Keratinocyte (primary cell): ENCODE measurements around the gene CITED1. TPM values are rescaled to one million over a fixed set of nuclear protein-coding genes. Genes with fewer than 3 reads are reported as not detected.
A peak's percentile ranks its signal among the peaks of the same experiment; 100 is the strongest.

Experiments used
- DNase-seq: peaks from one replicate; pipeline ENCODE4 v3.0.0-alpha.2; 2011; ENCODE audit warnings: low read depth, missing footprints, low spot score
- FAIRE-seq: peaks from 2 replicates; lab custom pipeline; 2011; peaks lifted over from hg19 to GRCh38; lab: Jason Lieb, UNC
- H2AFZ ChIP-seq: 2 replicates; pipeline ENCODE4 v1.6.0; 2012; ENCODE audit warnings: low read length, control low read depth, inconsistent platforms; ENCODE audit not compliant: control insufficient read depth
- H3K27ac ChIP-seq: 2 replicates; pipeline ENCODE4 v1.5.1; 2011; ENCODE audit warnings: low read length; ENCODE audit not compliant: control insufficient read depth, insufficient read depth
- H3K27me3 ChIP-seq: 3 replicates; pipeline ENCODE4 v1.6.0; 2011; ENCODE audit warnings: low read length; ENCODE audit not compliant: control insufficient read depth, insufficient read depth; ENCODE audit errors: extremely low read depth
- H3K36me3 ChIP-seq, 2 experiments: 2 replicates in 1 of 2; 3 replicates in 1 of 2; pipeline ENCODE4 v1.5.1; 2011; ENCODE audit warnings: low read length in 2 of 2, mild to moderate bottlenecking in 1 of 2; ENCODE audit not compliant: control insufficient read depth in 2 of 2, insufficient read depth in 2 of 2; ENCODE audit errors: extremely low read depth in 1 of 2
- H3K4me1 ChIP-seq: 3 replicates; pipeline ENCODE4 v1.5.1; 2011; ENCODE audit warnings: low read length; ENCODE audit not compliant: control insufficient read depth, insufficient read depth; ENCODE audit errors: extremely low read depth
- H3K4me2 ChIP-seq: 3 replicates; pipeline ENCODE4 v1.6.0; 2011; ENCODE audit warnings: low read depth, low read length; ENCODE audit not compliant: control insufficient read depth, insufficient read depth; ENCODE audit errors: extremely low read depth
- H3K4me3 ChIP-seq, 3 experiments: fragments of 200-600 bp in 1 of 3; sonication (generic) in 1 of 3; 2 replicates in 2 of 3; 3 replicates in 1 of 3; pipeline ENCODE4 v1.5.1; 2011 to 2016; ENCODE audit warnings: low read length in 3 of 3, mild to moderate bottlenecking in 3 of 3, control low read depth in 2 of 3, inconsistent platforms in 1 of 3, low read depth in 1 of 3, mixed read lengths in 1 of 3, mixed run types in 1 of 3, moderate library complexity in 1 of 3; ENCODE audit not compliant: control insufficient read depth in 2 of 3, insufficient read depth in 2 of 3; ENCODE audit errors: extremely low read depth in 1 of 3
- H3K79me2 ChIP-seq: 2 replicates; pipeline ENCODE4 v1.6.0; 2012; ENCODE audit warnings: low read length; ENCODE audit not compliant: control insufficient read depth, insufficient read depth
- H3K9ac ChIP-seq: 3 replicates; pipeline ENCODE4 v1.6.0; 2011; ENCODE audit warnings: low read length; ENCODE audit not compliant: control insufficient read depth, insufficient read depth; ENCODE audit errors: extremely low read depth
- H3K9me1 ChIP-seq: 3 replicates; pipeline ENCODE4 v1.6.0; 2011; ENCODE audit warnings: low read length; ENCODE audit not compliant: control insufficient read depth, insufficient read depth; ENCODE audit errors: extremely low read depth
- H3K9me3 ChIP-seq: 2 replicates; pipeline ENCODE4 v1.5.1; 2012; ENCODE audit warnings: low read depth, low read length; ENCODE audit not compliant: control insufficient read depth
- H4K20me1 ChIP-seq: 3 replicates; pipeline ENCODE4 v1.6.0; 2011; ENCODE audit warnings: low read length; ENCODE audit not compliant: control insufficient read depth, insufficient read depth; ENCODE audit errors: extremely low read depth
- CTCF ChIP-seq, 3 experiments: IDR thresholded peaks in 1 of 3; conservative IDR thresholded peaks in 1 of 3; optimal IDR thresholded peaks in 1 of 3; 2 replicates in 2 of 3; 3 replicates in 1 of 3; pipeline versions ENCODE3 to v1.5.1; 2011; ENCODE audit warnings: low read length in 3 of 3, mild to moderate bottlenecking in 3 of 3, moderate library complexity in 2 of 3, control low read depth in 1 of 3, inconsistent platforms in 1 of 3; ENCODE audit not compliant: insufficient read depth in 2 of 3; ENCODE audit errors: extremely low read depth in 1 of 3
- EZH2 ChIP-seq: IDR thresholded peaks from one replicate; pipeline ENCODE4 v1.6.1; 2012; ENCODE audit warnings: inconsistent platforms, mild to moderate bottlenecking, low read length, moderate library complexity
- dilution Hi-C: fragments of 300-500 bp; cut with MboI; formaldehyde crosslinking; loops from one replicate; pipeline ENCODE4 v1.7.0; 2020; ENCODE audit warnings: low sequenced_read_pairs; ENCODE audit not compliant: extremely low pct_ligation_motif_present
- polyA plus RNA-seq, 5 experiments: library from polyadenylated mRNA; depleted of rRNA in 3 of 5; stranded (reverse) in 3 of 5; stranded (forward) in 1 of 5; unstranded in 1 of 5; fragments of >200 nt; gene quantifications; 1 replicate in 1 of 5; 2 replicates in 3 of 5; 3 replicates in 1 of 5; pipeline versions ENCODE4 v1.2.1 to v1.2.3, GENCODE V29; 2011 to 2012; ENCODE audit warnings: missing spikeins in 2 of 5, low read depth in 1 of 5, low replicate concordance in 1 of 5

Gene CITED1
- polyA plus RNA-seq, 1 donor (not counting 4 experiments of a cell fraction or from before 2014, with no cell fraction given): 0.30 TPM

- H4K20me1 ChIP-seq: peaks cover 53% of the 10 kb centered on the region
- no peaks in the 10 kb centered on the region for H3K9me3 ChIP-seq
- peaks cover 43 to 66% of the 10 kb centered on the region in 2 experiments for H3K36me3 ChIP-seq
- peak overlapping the region; percentile 58 for H3K4me2 ChIP-seq
- H3K9me1 ChIP-seq: peaks cover 4% of the 10 kb centered on the region
- DNase-seq (no peak), FAIRE-seq (peak; percentile 89)
- dilution Hi-C loops: no loop called here
- peaks cover 40% of the 10 kb centered on the region for H3K79me2 ChIP-seq
- H3K9ac ChIP-seq: no peak overlapping the region
- H3K27me3 ChIP-seq: no peaks in the 10 kb centered on the region
- no peak overlapping the region for H2AFZ ChIP-seq
- no peak for TF ChIP-seq EZH2
- no peak for TF ChIP-seq CTCF (optimal IDR thresholded peaks at IDR 0.05 in 1 of 3, IDR thresholded peaks at IDR 0.05 in 1 of 3, conservative IDR thresholded peaks at IDR 0.05 in 1 of 3; ENCODE audit: extremely low read depth in 1 of 3, insufficient read depth in 2 of 3, low read length in 3 of 3)
- H3K4me3 ChIP-seq: no peak overlapping the region
- peaks cover 64% of the 10 kb centered on the region for H3K4me1 ChIP-seq
- peak overlapping the region; percentile 22 for H3K27ac ChIP-seq
Measured at GRCh38 chrX:72272868-72273267, 32.8 kb downstream of the CITED1 start.

GRCh38 chrX:72271812-72272211, 33.9 kb downstream of the CITED1 start:
- peaks cover 64% of the 10 kb centered on the region for H3K4me1 ChIP-seq
- H4K20me1 ChIP-seq: peaks cover 55% of the 10 kb centered on the region
- H3K9me1 ChIP-seq: peaks cover 4% of the 10 kb centered on the region
- DNase-seq (peak; percentile 60), FAIRE-seq (peak; percentile 81)
- dilution Hi-C loops: no loop called here
- TF ChIP-seq CTCF (optimal IDR thresholded peaks at IDR 0.05 in 1 of 3, IDR thresholded peaks at IDR 0.05 in 1 of 3, conservative IDR thresholded peaks at IDR 0.05 in 1 of 3; ENCODE audit: extremely low read depth in 1 of 3, insufficient read depth in 2 of 3, low read length in 3 of 3) (no peak), EZH2 (no peak)
- H2AFZ ChIP-seq: no peak overlapping the region
- H3K79me2 ChIP-seq: peaks cover 37% of the 10 kb centered on the region
- no peak overlapping the region for H3K9ac ChIP-seq
- peaks cover 47 to 68% of the 10 kb centered on the region in 2 experiments for H3K36me3 ChIP-seq
- H3K27me3 ChIP-seq: no peaks in the 10 kb centered on the region
- H3K4me3 ChIP-seq: peak overlapping the region in 1 of 3 experiments; percentile 11
- H3K27ac ChIP-seq: no peak overlapping the region
- H3K9me3 ChIP-seq: no peaks in the 10 kb centered on the region
- peak overlapping the region; percentile 58 for H3K4me2 ChIP-seq
